Neural cell (in vitro differentiated cells): Measurements from ENCODE around the gene CREB3L2. TPM values are rescaled to one million over a fixed set of nuclear protein-coding genes. Genes with fewer than 3 reads are reported as not detected.

ENCODE experiments used
- H2AFZ ChIP-seq: fragments of 200-600, 300-800 bp; sonication (generic), shearing (Covaris generic); 2 replicates; pipeline ENCODE4 v1.6.0; 2014; ENCODE audit warnings: low read depth, mild to moderate bottlenecking, antibody characterized with exemption, low read length, moderate library complexity
- H3F3A ChIP-seq: fragments of 200-600 bp; shearing (Covaris generic); 2 replicates; pipeline ENCODE4 v1.6.1; 2016; ENCODE audit warnings: mild to moderate bottlenecking, moderate library complexity, mixed read lengths, antibody characterized with exemption, low read length; ENCODE audit not compliant: insufficient read depth, poor library complexity, severe bottlenecking
- H3K27ac ChIP-seq: fragments of 200-600, 300-800 bp; sonication (generic), shearing (Covaris generic); 2 replicates; pipeline ENCODE4 v1.5.1; 2014; ENCODE audit warnings: mild to moderate bottlenecking, low read length, moderate library complexity
- H3K27me3 ChIP-seq: fragments of 300-800, 200-600 bp; sonication (generic), shearing (Covaris generic); 2 replicates; pipeline ENCODE4 v1.6.0; 2014; ENCODE audit warnings: mild to moderate bottlenecking, low read depth, low read length, moderate library complexity; ENCODE audit not compliant: insufficient read depth
- H3K36me3 ChIP-seq: fragments of 300-800, 200-600 bp; sonication (generic), shearing (Covaris generic); 2 replicates; pipeline ENCODE4 v1.5.1; 2014; ENCODE audit warnings: mild to moderate bottlenecking, antibody characterized with exemption, low read length, moderate library complexity; ENCODE audit not compliant: insufficient read depth
- H3K4me2 ChIP-seq: fragments of 300-800, 200-600 bp; sonication (generic), shearing (Covaris generic); 2 replicates; pipeline ENCODE4 v1.6.0; 2014; ENCODE audit warnings: mild to moderate bottlenecking, low read length
- H3K4me3 ChIP-seq: fragments of 300-800, 200-600 bp; sonication (generic), shearing (Covaris generic); 2 replicates; pipeline ENCODE4 v1.5.1; 2014; ENCODE audit warnings: mild to moderate bottlenecking, low read length, moderate library complexity
- H3K79me2 ChIP-seq: fragments of 200-600 bp; shearing (Covaris generic); replicated peaks from 2 replicates; pipeline ENCODE4 v1.6.0; 2014; ENCODE audit warnings: mild to moderate bottlenecking, low read length, moderate library complexity; ENCODE audit not compliant: insufficient read depth
- H3K9ac ChIP-seq: fragments of 300-800, 200-600 bp; sonication (generic), shearing (Covaris generic); 2 replicates; pipeline ENCODE4 v1.6.1; 2016; ENCODE audit warnings: mild to moderate bottlenecking, low read length, mixed read lengths
- H3K9me2 ChIP-seq: fragments of 200-600 bp; shearing (Covaris generic); 2 replicates; pipeline ENCODE4 v1.6.1; 2016; ENCODE audit warnings: mild to moderate bottlenecking, low read length, mixed read lengths; ENCODE audit not compliant: insufficient read depth
- H3K9me3 ChIP-seq: fragments of 200-600, 300-800 bp; sonication (generic), shearing (Covaris generic); 2 replicates; pipeline ENCODE4 v1.6.1; 2016; ENCODE audit warnings: mild to moderate bottlenecking, mixed run types, low read length, moderate library complexity, mixed read lengths
- H4K20me1 ChIP-seq: fragments of 200-600 bp; shearing (Covaris generic); 2 replicates; pipeline ENCODE4 v1.6.1; 2016; ENCODE audit warnings: mild to moderate bottlenecking, mixed run types; ENCODE audit not compliant: insufficient read depth
- EP300 ChIP-seq: fragments of 450-650 bp; conservative IDR thresholded peaks from 2 replicates; pipeline ENCODE4 v1.6.1; 2014; ENCODE audit warnings: antibody characterized with exemption, mild to moderate bottlenecking, moderate library complexity; ENCODE audit not compliant: poor library complexity, severe bottlenecking
- EZH2 ChIP-seq: fragments of 200-600, 300-800 bp; shearing (Covaris generic), sonication (generic); IDR thresholded peaks from 2 replicates; pipeline ENCODE4 v1.6.1; 2014; ENCODE audit warnings: antibody characterized with exemption, low read length, borderline replicate concordance, mild to moderate bottlenecking; ENCODE audit not compliant: insufficient read depth, poor library complexity, severe bottlenecking
- MXI1 ChIP-seq: fragments of 450-650 bp; conservative IDR thresholded peaks from 2 replicates; pipeline ENCODE4 v1.6.1; 2014; ENCODE audit warnings: antibody characterized with exemption, mild to moderate bottlenecking; ENCODE audit not compliant: poor library complexity, severe bottlenecking
- POLR2AphosphoS5 ChIP-seq: IDR thresholded peaks from 2 replicates; pipeline ENCODE4 v1.6.1; 2012
- RAD21 ChIP-seq: fragments of 450-650 bp; conservative IDR thresholded peaks from 2 replicates; pipeline ENCODE4 v1.6.1; 2014; ENCODE audit warnings: antibody characterized with exemption, mild to moderate bottlenecking, moderate library complexity
- SMC3 ChIP-seq: fragments of 450-650 bp; conservative IDR thresholded peaks from 2 replicates; pipeline ENCODE4 v1.6.1; 2014; ENCODE audit warnings: antibody characterized with exemption, mild to moderate bottlenecking, moderate library complexity; ENCODE audit not compliant: poor library complexity
- TAF1 ChIP-seq: IDR thresholded peaks from 2 replicates; pipeline ENCODE4 v1.6.1; 2012; ENCODE audit warnings: low read depth
- polyA plus RNA-seq: library from polyadenylated mRNA; depleted of rRNA; stranded (reverse); fragments of >200 nt; gene quantifications from 2 replicates; pipeline ENCODE4 v1.2.3, GENCODE V29; 2014
- TF ChIP-seq, protein P1 (sequence below): IDR thresholded peaks from 2 replicates; pipeline ENCODE4 v1.6.1; 2012; ENCODE audit warnings: borderline replicate concordance
- TF ChIP-seq, protein P2 (sequence below): fragments of 450-650 bp; IDR thresholded peaks from 2 replicates; pipeline ENCODE4 v1.5.1; 2014; ENCODE audit warnings: antibody characterized with exemption, mild to moderate bottlenecking, moderate library complexity; ENCODE audit not compliant: poor library complexity, severe bottlenecking

CREB3L2 gene
- polyA plus RNA-seq, 1 donor from 2014 or later = 1.5 TPM

DNA sequence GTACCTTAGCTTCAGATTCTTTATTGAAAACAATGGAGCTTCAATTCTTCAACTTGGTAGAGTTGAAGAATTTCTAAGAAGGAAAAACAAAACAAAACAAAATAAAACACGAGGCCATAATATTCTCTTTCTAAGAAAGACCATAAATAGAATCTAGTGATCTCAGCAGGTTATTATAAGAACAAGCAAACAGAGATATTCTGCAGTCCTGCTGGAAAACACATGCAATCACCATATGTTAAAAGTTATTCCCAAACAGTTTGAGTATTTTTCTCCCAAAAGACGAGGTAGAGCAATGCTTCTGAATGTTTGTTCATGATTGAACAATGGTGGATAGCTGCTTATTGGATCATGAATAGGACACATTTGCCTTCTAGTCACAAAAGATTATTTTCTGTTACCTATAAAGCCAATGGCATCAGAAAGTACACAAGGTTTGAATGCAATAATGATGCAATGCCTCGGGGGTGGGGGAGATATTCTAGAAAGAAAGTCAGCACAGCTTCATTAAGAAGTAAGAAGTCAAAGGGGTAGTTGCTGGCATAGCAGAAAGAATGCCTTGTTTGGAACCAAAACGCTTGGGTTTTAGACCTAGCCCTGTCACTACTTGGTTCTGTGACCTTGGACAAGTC is 59.3 kb downstream of the CREB3L2 start:
- no peaks in the 10 kb centered on the region for H3F3A ChIP-seq
- no peaks in the 10 kb centered on the region for H3K9me3 ChIP-seq
- H3K36me3 ChIP-seq = no peaks in the 10 kb centered on the region
- H3K79me2 ChIP-seq = no peaks in the 10 kb centered on the region
- H3K27me3 ChIP-seq = no peaks in the 10 kb centered on the region
- H3K27ac ChIP-seq = no peak overlapping the region
- no peak overlapping the region for H2AFZ ChIP-seq
- H3K4me3 ChIP-seq = no peak overlapping the region
- no peak overlapping the region for H3K4me2 ChIP-seq
- no peaks in the 10 kb centered on the region for H3K9me2 ChIP-seq
- TF ChIP-seq RAD21 (no peak), SMC3 (no peak), MXI1 (no peak), POLR2AphosphoS5 (no peak), TAF1 (no peak)
- TF ChIP-seq, protein P1, sequence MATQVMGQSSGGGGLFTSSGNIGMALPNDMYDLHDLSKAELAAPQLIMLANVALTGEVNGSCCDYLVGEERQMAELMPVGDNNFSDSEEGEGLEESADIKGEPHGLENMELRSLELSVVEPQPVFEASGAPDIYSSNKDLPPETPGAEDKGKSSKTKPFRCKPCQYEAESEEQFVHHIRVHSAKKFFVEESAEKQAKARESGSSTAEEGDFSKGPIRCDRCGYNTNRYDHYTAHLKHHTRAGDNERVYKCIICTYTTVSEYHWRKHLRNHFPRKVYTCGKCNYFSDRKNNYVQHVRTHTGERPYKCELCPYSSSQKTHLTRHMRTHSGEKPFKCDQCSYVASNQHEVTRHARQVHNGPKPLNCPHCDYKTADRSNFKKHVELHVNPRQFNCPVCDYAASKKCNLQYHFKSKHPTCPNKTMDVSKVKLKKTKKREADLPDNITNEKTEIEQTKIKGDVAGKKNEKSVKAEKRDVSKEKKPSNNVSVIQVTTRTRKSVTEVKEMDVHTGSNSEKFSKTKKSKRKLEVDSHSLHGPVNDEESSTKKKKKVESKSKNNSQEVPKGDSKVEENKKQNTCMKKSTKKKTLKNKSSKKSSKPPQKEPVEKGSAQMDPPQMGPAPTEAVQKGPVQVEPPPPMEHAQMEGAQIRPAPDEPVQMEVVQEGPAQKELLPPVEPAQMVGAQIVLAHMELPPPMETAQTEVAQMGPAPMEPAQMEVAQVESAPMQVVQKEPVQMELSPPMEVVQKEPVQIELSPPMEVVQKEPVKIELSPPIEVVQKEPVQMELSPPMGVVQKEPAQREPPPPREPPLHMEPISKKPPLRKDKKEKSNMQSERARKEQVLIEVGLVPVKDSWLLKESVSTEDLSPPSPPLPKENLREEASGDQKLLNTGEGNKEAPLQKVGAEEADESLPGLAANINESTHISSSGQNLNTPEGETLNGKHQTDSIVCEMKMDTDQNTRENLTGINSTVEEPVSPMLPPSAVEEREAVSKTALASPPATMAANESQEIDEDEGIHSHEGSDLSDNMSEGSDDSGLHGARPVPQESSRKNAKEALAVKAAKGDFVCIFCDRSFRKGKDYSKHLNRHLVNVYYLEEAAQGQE = no peak
- H3K9ac ChIP-seq = no peak overlapping the region
- H4K20me1 ChIP-seq = no peaks in the 10 kb centered on the region

DNA sequence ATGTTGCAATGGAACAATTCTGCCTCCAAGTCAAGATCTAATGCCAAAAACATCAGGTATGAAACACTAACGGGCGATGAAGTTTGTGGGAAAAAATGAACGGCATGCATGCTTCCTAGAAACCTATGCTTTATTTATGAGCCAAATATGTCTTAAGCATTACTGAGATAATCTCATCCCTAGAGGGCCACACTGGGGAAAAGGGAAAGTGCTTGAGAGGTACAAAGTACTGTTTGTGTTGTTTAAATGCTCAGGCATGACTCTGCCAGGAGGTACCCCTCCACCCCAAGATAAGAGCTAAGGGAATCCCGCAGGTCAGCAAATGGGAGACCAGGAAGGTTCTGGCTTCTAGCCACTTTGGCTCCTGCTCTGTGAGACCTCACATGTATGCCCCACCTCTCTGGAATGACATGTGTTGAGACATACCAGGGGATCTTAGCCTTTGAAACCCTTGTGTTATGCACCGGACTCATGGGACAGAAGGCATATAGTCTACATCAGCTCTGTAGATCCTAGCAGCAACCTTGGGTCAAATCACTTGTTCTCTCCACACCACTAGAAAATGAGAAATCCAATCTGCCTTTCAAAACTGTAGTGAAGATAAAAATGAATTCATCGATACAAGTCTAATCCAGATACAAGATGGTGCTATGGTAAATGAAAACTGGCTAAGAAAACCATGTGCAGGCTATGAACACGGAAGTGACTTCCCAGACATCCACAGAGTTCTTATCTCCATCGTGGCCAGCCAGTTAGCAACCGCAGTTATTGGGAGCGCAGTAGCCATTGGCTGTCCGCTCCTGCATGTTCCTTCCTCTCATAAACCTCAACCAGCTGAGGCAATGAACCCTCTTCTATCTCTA is 61.0 kb downstream of the CREB3L2 start:
- Histone ChIP-seq H3K9ac (no peak overlapping the region), H3K27me3 (no peaks in the 10 kb centered on the region), H3K4me2 (no peak overlapping the region), H3K4me3 (no peak overlapping the region), H3K79me2 (no peaks in the 10 kb centered on the region), H2AFZ (no peak overlapping the region), H3K9me3 (no peaks in the 10 kb centered on the region), H3F3A (no peaks in the 10 kb centered on the region), H4K20me1 (no peaks in the 10 kb centered on the region), H3K27ac (no peak overlapping the region), H3K36me3 (no peaks in the 10 kb centered on the region), H3K9me2 (no peaks in the 10 kb centered on the region)
- TF ChIP-seq RAD21 (no peak), POLR2AphosphoS5 (no peak), EZH2 (no peak), SMC3 (no peak), MXI1 (no peak), EP300 (no peak), TAF1 (no peak)
- TF ChIP-seq, protein P1 = no peak
- TF ChIP-seq, protein P2, sequence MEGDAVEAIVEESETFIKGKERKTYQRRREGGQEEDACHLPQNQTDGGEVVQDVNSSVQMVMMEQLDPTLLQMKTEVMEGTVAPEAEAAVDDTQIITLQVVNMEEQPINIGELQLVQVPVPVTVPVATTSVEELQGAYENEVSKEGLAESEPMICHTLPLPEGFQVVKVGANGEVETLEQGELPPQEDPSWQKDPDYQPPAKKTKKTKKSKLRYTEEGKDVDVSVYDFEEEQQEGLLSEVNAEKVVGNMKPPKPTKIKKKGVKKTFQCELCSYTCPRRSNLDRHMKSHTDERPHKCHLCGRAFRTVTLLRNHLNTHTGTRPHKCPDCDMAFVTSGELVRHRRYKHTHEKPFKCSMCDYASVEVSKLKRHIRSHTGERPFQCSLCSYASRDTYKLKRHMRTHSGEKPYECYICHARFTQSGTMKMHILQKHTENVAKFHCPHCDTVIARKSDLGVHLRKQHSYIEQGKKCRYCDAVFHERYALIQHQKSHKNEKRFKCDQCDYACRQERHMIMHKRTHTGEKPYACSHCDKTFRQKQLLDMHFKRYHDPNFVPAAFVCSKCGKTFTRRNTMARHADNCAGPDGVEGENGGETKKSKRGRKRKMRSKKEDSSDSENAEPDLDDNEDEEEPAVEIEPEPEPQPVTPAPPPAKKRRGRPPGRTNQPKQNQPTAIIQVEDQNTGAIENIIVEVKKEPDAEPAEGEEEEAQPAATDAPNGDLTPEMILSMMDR = no peak
